GM20000 (cell line): ENCODE results near the gene AHRR.

Experiments
- DNase-seq: peaks from one replicate; pipeline ENCODE4 v3.0.0; 2012; ENCODE audit warnings: low spot score
- CTCF ChIP-seq: IDR thresholded peaks from 2 replicates; pipeline ENCODE4 v1.5.1; 2012; ENCODE audit warnings: mild to moderate bottlenecking, control low read depth; ENCODE audit errors: extremely low read depth, missing control alignments

AHRR gene

DNA sequence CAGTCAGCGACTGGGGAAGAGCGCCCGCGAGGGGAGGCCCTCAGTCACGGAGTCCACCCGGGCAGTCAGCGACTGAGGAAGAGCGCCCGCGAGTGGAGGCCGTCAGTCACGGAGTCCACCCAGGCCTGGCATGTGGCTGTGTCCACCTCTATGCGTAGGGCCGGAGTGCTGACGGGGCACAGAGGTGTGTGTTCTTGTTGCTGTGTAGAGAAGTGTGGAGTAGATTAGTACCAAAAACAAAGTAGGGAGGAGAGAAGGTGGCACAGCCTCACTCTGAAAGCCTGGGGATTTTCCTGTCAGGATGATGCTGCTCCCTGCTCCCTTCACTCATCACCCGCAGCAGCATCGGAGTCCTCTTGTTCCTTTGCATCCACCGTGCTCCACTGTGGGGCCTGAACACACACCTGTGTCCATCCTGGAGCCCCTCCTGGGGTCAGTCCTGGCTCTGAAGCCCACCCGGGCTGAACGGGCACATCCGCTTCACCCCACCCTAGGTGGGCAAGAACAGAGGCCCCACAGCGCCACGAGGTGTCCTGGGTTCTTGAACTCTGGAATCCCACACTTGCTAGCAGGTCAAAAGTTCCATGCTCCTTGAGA is 37.9 kb downstream of the AHRR start:
- no peak for TF ChIP-seq CTCF
- DNase-seq, result peak; percentile 13

DNA sequence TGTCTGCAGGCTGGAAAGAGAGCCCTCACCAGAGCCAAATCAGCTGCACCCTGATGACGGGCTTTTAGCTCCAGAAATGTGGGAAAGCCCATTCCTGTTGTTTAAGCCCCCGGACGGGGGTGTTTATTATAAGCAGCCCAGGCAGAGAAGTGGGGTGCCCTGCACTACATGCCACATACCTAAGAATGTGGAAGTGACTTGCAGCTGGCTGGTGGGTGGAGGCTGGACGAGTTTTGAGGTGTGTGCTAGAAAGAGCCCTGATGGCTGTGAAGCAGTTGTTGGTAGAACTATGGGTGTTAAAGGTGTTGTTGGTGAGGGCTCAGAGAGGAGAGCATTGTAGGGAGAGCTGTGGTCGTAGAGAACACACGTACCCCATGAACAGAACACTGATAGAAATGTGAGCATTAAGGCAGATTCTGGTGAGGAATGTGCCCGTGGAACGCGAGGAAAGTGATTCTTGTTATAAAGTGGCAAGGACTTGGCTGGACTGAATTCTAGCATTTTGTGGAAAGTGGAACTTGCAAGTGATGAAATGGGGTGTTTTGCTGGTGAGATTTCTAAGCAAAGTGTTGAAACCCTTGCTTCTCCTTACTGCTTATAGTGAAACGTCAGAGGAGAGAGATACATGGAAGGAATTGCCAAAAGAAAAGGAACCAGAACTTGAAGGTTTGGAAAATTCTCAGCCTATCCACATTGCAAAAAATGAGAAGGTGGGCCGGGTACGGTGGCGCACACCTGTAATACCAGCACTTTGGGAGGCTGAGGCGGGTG is 38.9 kb downstream of the AHRR start:
- no peak for TF ChIP-seq CTCF
- peak; percentile 11 for DNase-seq

DNA sequence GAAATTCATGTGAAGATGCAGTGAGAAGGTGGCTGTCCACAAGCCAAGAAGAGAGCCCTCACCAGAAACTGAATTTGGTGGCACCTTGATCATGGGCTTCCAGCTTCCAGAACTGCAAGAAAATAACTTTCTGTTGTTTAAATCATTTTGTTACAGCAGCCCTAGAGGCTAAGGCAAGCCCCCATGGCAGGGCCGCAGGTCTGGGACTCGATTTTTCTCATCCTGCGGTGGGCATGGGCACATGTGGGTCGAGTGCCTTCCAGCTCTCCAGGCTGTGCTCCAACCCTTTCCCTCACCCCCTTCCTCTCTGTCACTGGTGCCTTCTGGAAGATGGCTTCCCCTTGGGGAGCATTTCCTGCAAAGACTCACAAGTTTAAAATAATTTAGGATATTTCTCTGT is 40.7 kb downstream of the AHRR start:
- TF ChIP-seq CTCF, result no peak
- no peak for DNase-seq

- TF ChIP-seq CTCF, result no peak
- DNase-seq, result no peak
These were observed 41.7 kb downstream of the AHRR start for GRCh38 chr5:362978-363765.

DNA sequence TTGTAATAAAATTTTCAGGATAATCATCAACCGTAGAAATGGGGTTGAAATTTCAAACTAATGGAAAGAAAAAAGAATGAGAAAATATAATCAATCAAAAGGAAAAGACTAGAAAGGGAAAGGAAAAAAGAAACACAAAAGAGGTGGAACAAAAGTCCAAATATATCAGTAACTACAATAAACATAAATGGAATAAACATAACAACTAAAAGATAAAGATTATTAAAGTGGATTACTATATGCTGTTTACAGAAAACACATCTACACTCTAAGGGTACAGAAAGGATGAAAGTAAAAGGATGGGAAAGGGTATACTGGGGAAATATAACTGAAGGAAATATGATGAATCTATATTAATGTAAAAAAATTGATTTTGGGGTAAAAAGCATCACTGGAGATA is 43.0 kb downstream of the AHRR start:
- no peak for DNase-seq
- no peak for TF ChIP-seq CTCF

DNA sequence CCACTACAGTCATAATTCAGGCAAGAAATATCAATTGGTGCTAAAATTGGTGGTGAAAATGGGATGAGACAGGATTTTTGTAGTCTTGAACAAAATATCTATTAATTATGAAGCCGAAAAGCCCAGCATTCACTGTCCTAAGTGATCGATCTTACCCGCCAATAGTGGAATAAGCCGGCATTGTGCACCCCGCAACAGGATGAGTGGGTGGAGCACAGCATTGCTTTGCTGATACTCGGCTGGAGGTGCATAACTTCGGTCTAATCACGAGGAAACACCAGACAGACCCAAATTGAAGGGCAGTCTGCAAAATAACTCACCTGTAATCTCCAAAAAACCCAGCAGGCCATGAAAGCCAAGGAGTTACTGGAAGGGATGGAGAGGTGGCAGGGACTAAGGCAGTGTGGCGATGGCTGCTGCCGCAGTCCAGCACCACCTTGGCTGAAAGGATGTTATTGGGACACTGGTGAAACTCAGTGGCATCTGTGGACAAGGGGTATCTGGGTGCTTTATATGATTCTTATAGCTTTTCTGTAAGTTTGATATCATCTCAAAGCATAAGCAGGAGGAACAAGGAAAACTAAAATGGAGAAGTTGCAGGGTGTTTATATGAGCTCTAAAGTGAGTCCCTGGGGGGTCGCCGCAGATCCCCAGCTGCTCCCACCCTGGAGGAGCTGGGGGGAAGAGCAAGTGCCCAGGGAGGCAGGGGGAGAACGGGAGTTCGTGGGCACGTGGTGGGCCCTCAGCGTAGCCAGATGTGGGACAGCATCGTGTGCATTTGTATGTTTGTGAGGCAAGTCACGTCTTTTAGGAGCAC is 45.2 kb downstream of the AHRR start:
- no peak for DNase-seq
- TF ChIP-seq CTCF, result no peak
